Measurements from ENCODE around the gene LCN15.

The LCN15 gene

GRCh38 chr9:136740971-136741882 is 23.1 kb downstream of the LCN15 start:
- no peak for DNase-seq (ENCODE audit: low spot score)

DNA sequence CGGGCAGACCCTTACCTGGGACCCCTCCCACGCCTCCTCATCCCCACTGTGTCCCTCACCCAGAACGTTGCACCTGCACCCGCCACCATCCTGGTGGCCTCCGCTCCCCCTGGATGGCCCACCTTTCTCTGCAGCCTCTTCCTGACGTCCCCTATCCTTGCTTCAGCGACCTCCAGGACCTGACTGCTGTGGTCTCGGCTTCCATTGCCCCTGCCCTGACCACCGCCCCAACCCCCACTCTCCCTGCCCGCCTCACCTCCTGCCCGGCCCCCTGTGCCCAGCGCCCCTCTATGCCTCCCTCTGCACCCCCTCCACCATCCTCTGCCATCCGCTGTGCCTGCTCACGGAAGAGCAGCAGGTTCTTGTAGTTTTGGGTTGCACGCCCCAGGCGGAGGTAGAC is 23.8 kb downstream of the LCN15 start:
- no peak for DNase-seq (ENCODE audit: low spot score)

- no peak for DNase-seq (ENCODE audit: low spot score)
Observed at GRCh38 chr9:136740069-136740468, 24.2 kb downstream of the LCN15 start.

GRCh38 chr9:136739509-136739908 is 24.8 kb downstream of the LCN15 start:
- no peak for DNase-seq (ENCODE audit: low spot score)

DNA sequence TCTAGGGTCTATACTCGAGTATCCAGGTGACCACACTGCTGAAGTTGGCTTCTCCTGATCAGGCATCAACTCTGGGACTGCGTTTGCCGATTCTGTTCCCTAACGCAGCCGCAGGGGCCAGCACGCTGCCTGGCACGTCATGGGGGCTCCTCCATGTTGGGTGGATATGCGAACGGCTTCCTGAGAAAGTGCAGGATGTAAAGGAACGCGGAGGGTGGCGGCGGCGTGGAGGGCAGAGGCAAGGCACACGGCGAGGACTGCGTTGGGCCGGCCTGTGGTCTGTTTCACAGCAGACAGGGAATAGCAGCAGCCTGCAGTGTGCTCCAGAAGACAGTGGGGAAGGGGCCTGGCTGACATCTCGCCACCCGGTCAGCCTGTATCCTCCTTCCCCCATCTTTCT is 25.4 kb downstream of the LCN15 start:
- no peak for DNase-seq (ENCODE audit: low spot score)

DNA sequence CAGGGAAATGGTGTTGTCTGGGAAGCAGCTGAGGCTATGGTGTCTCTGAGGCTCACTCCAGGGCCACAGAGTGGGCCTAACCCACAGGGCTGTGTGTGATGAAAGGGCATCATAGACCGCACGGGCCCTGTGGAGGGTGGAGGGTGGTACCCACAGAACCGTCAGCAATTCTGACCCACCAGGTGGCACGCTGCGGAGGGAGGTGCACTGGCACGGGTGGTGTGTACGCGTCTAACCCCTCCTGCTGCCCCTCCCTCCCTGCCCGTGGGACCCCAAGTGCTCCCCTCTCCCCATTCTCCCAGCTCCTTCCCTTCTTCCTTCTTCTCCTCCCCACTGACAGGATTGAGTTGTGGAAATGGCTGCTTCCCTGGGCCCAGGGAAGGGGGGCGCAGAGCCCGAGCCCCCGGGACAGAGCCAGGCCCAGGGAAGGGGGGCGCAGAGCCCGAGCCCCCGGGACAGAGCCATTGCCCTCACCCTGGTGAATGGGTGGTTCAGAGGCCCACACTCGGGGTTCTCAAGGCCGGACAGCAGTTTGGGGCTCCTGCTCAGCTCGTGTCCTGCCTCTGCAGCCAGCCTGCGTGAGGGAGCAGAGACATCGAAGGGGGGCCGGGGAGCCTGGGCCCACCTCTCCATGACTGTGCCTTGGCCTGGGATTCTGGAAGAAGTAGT is 28.4 kb downstream of the LCN15 start:
- DNase-seq (ENCODE audit: low spot score) = no peak

GRCh38 chr9:136734837-136735496 is 29.4 kb downstream of the LCN15 start:
- no peak for DNase-seq (ENCODE audit: low spot score)

GRCh38 chr9:136733611-136734010 is 30.7 kb downstream of the LCN15 start:
- DNase-seq (ENCODE audit: low spot score) = no peak

DNA sequence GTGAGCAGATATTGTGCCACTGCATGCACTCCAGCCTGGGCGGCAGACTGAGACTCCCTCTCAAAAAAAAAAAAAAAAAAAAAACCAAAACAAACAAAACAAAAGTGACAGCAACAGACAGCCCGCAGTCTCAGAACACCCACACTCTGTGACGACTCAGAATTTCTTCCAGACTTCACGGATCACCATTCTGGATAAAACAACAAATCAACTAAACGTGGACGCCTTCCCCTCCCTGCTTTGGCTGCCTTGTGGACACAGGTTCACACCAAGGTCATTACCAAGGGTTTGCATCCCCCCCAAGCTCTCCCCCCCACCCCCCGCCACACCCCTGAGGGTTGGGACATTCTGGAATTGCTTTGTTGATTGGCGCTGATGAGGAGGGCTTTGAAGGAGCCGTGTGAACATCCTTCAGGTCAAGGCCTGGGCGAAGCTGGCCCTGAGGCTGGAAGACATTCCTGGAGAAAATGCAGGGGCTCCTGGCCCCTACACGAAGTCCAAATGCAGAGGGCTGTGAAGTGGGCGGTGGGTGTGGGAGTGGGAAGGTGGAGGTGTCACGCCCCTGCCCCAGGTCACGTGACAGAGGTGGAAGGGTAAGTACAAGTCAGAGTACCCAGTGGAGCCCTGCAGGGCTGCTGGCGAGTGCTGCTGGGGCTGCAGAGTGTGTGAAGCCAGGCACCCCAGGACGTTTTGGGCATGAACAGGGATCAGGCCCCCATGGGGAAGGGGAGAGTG is 31.7 kb downstream of the LCN15 start:
- DNase-seq (ENCODE audit: low spot score) = no peak

- no peak for DNase-seq (ENCODE audit: low spot score)
Observed at GRCh38 chr9:136729926-136730325, 34.4 kb downstream of the LCN15 start.

DNA sequence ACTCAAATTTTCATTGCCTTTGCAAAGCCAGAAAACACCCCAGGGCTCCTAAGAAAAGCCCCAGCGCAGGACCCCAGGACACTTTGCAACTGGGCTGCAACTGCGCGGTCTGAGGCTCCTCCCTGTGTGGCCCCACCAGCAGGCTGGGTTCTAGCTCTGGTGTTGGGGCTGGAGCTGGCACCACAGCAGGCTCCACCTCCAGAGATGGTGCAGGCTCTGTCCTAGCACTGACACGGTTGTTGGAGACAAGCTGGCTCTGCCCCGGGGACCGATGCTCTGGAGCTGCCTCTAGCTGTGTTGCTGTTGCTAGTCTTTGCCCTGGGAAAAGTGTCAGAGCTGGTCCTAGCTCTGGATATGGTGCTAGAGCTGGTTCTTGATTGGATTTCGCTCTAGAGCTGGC is 35.2 kb downstream of the LCN15 start:
- DNase-seq (ENCODE audit: low spot score) = no peak

GRCh38 chr9:136728548-136729123 is 35.7 kb downstream of the LCN15 start:
- DNase-seq (ENCODE audit: low spot score) = no peak

- peak; percentile 83 for DNase-seq (ENCODE audit: low spot score)
Observed at GRCh38 chr9:136728080-136728547, 36.2 kb downstream of the LCN15 start.

DNA sequence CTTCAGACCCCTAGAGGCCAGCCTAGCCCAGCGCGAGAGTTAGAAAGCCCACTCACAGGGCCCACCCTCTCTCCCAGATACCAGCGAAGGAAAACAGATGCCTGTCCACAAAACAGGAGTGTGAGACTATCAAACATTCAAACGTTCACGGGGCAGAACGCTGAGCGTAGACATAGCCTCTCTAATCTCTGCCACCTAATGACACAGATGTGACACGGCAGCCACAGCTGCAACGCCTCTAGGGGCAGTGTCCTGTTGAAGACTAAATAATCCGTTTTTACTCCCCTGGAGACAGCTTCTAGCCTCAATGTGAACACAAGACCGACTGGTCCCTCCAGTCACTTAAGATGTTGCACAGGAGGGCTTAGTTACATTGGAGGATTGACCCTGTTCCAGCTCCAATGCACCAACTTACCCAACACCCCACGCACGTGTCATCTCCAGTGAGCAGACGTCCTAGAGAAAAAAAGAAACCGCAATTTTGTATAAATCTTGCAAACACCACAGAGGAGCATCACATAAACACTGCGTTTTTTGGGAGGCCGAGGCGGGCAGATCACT is 37.6 kb downstream of the LCN15 start:
- peak; percentile 69 for DNase-seq (ENCODE audit: low spot score)

GRCh38 chr9:136726118-136726517 is 38.2 kb downstream of the LCN15 start:
- DNase-seq (ENCODE audit: low spot score) = no peak

DNA sequence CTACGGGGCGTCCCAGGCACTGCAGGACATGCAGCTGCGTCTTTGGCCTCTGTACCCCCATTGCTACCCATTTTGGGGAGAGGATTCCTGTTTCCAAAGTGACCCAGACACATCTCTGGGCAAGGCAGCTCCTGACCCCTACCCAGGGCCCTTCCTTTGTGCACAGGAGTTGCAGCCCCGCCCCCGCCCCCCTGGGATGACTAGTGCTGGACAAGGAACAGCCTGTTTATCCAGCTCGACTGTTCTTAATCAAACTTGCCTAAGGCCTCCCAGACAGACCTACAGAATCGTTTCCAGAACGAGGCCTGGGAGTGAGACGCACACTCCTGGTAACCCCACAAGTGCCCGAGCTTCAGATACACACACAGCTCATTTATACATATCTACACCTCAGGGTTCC is 38.7 kb downstream of the LCN15 start:
- DNase-seq (ENCODE audit: low spot score) = no peak

- no peak for DNase-seq (ENCODE audit: low spot score)
Observed at GRCh38 chr9:136724772-136725171, 39.5 kb downstream of the LCN15 start.

DNA sequence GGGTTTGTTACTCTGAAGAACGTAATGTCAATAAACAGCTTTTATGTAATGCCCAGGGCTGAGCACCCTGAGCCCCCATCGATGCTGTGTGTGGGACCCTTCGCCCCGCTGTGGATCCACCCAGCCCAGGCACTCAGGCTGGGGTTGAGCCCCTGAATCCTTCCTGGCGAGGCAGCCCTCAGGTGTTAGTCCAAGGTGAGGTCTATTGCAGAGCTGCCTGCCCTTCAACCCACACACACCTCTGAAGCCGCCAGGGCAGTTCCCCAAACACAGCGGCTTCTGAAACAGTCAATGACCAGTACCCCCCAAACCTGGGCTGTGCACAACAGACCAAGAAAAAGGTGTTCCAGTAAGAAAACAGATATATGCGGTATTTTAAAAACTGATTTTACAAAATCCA is 40.3 kb downstream of the LCN15 start:
- DNase-seq (ENCODE audit: low spot score) = no peak

GRCh38 chr9:136723362-136723976 is 40.8 kb downstream of the LCN15 start:
- no peak for DNase-seq (ENCODE audit: low spot score)

DNA sequence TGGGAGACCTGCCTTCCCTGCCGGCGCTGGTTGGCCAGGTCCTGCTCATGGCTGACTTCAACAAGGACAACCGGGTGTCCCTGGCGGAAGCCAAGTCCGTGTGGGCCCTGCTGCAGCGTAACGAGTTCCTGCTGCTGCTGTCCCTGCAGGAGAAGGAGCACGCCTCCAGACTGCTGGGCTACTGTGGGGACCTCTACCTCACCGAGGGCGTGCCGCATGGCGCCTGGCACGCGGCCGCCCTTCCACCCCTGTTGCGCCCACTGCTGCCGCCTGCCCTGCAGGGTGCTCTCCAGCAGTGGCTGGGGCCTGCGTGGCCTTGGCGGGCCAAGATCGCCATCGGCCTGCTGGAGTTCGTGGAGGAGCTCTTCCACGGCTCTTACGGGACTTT is 41.4 kb downstream of the LCN15 start:
- DNase-seq (ENCODE audit: low spot score) = no peak
